ENCODE data around the gene GAS6.
"Not testable (repeated sequence)": the region's sequence is repeated elsewhere in the genome, so short reads cannot be mapped to it uniquely, and the experiment has no call there.

GAS6 gene

DNA sequence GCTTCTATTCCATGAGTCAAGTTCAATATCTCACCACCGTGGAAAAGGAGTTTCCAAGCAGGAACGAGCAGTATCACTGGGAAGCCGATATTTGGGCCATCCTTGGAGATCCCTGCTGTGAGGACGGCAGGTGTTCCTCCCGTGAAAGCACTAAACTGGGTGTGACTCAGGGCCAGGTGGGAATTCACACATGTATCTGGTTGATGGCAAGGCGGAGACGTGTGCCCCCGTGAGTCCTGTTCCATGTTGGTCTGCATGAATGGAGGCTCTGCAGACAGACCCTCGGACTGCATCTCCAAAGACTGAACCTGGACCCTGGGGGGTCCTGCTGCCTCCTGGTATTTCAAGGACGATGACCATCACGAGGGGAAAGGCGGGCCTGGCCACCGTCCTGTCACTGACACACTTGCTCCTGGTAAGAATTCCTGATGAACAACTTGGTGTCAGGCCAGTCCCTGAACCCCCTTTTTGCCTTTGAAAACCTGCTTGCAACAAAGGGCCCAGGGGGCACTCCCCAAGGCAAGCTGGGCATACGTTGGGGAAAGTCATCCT lies 22.8 kb upstream of the GAS6 start:
- no peak for DNase-seq

DNA sequence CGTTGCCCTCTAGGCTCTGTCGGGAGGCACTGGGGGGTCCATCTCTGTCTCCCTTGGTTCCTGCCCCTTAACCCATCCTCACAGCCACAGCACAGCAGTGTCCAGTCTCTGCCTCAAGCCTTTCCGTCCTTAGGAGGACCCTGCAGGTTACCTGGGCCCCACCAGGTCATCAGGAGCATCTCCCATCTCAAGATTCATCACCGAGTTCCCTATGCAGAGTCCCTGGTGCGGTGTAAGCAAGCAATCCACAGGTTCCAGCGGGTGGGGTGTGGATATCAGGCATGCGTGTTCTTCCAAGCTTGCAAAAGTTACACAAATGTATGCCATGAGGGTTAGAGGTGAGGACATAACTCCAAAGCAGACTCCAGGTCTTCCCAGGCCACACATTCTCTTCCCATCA lies 20.9 kb upstream of the GAS6 start:
- DNase-seq = no peak

DNA sequence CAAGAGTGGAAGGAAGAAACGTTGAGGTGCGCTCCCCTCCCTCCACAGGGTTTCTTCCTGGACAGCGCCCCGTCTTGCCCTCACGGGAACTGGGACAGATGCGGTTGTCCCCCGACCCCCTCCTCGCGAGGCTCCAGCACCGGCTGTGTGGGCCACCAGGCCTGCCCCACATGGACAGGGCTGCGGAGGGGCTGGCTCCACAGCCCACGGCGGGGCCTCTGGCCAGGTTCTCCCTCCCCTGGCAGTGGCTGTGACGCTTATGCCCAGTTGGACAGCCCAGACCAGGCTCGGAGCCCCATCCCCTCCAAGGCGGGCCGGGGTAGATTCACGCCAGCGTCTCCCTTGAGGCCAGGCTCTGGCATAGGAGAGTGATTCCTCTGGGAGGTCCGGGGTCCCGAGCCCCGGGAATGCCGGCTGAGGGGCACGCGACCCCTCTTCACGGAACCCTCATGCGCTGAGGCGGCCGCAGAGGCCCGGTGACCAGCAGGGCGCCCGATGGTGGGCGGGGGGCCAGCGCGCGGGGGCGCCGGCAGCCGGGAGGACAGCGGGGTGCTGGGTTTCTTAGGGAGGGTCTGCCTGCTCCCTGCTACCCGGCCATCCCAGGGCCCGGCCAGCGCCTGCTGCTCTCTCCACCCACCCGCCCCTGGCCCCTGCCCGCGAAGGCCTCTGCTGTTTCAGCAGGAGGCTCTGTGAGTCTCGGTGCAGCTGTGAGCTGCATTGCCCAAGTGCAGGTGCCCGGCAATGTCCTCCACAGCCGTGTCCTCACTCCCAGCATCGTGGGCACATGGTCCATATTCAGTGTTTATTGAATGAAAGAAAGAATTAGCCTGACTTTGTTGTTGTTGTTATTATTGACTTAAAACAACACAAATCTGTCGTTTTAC lies 20.3 kb upstream of the GAS6 start:
- no peak for DNase-seq

DNA sequence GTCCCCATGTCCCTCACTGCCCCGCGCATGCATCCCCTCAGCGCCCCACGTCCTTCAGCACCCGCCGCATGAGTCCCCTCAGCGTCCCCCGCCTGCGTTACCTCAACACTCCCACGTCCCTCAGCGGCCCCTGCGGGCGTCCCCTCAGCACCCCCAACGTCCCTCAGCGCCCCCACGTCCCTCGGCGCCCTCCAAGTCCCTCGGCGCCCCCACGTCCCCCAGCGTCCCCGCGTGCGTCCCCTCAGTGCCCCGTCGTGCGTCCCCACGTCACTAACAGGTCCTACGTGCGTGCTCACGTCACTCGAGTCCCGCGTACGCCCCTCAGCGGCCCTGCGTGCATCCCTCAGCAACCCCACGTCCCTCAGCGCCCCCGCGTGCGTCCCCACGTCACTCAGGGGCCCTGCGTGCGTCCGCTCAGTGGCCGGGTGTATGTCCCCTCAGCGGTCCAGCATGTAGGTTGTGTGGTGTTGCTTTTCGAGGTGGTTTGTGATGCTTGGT lies 19.5 kb upstream of the GAS6 start:
- DNase-seq = no peak

DNA sequence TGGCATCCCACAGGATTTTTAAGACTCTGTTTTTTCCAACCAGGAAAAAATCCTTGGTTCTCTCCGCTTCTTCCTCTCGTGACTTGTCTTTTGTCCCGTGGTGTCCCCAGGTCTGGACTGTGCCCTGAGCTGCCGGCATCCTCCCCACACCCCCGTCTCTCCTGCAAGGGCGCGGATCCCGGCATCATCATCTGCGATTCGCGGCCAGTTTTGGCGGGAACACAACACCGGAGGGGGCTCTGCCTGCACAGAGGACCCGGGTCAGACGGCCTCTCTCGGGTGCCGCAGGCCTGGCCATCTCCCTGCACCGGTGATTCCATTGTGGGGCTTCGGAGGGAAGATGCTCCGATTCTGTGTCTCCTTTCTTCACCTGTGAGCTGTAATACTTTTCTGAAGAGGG lies 18.8 kb upstream of the GAS6 start:
- DNase-seq = no peak

DNA sequence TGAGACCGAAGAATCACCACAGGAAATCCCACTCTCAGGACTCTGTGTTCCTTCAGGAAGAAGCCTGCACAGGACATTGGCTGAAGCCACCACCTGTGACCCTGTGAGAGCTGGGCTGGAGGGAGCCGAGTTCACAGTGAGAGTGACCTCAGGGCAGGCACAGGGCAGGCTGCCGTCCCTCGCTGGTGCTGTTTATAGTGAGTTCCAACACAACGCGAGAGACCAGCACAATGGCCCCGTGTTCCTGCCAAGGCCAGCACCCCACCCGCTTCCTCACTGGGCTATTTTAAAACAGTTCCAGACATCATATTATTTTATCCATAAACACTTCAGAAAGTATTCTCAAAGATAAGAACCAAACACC lies 18.4 kb upstream of the GAS6 start:
- no peak for DNase-seq

DNA sequence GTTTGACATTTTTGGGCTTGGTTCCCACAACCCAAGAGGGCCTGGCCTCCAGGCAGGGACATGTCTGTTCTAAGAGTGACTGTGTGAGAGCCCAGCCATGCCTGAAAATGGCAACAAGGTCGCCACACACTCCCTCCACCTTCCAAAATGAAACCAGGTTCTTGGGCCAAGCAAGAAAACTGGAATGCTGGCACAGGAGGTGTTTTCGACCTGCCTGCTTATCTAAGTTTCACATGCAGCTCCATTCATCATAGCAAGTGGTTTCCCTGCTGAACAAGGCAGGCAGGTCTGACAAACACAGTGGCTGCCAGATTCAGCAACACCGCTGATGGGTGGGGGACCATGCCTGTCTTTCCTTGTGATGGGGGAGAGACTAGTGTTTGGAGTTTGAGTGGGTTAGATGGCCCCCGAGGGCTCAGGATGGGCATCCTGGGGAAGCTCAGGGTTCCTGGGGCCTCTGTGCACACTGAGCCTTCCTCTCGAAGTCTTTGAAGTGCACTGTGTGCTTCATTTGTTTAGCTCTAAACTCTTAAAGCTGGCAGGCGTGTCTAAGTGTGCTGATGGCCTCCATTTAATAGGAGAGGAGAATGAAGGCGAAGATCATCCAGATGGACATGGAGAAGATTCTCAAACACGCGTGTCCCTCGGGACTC lies 17.9 kb upstream of the GAS6 start:
- DNase-seq = no peak

DNA sequence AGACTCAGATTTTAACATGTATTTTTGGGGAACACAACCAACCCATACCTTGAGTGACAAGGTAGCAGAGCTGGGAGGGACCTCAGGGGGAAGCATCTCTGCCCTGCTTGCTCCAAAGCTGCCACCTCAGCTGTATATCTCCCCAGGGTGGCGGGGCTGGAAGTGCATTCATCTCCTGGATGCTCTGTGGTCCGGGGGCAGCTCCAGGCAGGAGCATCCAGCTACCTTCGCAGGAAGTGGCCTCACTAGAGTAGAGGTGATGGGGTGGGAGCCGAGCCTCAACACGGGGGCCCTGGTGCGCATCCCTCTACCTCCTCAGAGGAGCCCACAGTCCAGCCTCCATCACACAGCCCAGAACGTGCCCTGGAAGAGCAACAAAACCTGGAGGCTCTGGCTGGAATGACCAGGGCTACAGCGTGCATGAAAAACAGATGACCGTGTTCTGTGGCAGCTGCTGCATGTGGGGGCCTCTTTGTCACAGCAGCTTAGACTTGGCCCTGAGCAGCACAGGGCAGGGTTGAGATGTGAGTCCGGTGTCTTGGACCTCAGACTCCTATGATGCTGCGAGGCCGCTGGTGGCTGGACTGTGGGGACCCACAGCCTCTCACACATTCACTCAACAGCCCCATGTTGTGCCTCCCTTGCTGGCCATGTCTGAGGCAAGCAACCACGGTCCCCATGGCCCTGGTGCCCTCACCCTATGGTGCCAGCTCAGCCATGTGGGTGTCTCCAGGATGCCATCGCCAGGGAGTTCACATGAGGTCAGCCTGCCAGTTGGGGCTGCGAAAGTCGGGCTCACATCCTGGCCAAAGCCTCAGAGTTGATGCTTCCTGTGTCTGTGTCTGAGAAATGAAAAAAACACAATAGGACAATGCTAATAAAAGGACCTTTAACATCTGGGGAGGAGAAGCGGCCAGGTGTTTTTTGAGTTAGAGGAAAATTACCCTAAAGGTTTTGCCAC lies 17.1 kb upstream of the GAS6 start:
- DNase-seq = no peak

DNA sequence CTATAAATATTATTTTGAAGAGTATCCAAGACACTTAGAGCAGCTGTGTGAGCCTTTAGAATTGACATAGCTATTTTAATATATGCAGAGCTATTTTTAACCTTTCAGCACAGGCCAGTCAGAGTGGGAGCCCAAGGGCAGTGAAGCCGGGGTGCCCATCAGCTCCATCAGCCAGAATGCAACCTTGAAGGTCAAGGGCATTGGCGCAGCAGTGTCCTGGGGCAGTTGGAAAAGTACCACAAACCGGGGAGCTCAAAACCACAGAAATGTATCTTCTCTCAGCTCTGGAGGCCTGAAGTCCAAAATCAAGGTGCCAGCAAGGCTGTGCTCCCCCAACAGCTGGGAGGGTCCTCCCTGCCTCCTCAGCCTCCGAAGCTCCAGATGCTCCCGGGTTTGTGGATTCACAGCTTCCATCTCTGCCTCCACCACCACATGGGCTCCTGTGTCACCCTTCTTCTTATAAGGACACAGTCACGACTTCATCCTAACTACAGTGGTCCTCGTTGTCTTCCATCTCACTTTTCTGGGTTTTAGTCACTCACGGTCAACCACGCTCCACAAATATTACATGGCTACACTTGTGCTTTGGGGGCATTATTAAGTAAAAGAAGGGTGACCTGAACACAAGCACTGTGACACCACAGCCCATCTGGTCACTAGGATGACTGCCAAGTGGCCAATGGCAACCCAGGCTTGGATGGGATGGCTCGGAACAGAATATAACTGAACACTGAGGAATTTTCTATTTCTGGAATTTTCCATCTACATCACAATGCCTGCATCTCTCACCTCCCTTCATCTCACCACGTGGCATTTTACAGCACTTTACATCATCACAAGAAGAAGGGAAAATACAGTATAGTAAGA lies 15.9 kb upstream of the GAS6 start:
- no peak for DNase-seq

DNA sequence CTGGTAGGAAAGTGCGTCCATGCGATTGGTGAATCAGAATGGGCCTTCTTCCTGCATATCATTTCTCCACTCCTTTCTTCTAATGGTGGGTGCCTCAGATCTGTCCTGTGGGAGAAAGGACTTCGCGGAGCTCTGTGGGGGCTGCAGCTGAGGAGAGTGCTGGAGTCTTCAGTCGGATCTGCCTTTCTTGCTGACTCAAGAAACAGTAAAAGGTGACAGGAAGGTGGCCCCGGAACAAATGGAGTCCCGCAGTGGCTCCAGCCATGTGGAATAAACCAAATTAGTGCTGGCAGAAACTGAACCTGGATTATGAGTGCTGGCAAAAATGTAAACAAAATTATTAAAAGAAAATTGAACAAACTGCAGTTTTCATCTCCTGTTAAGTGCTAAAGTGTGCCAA lies 15.1 kb upstream of the GAS6 start:
- no peak for DNase-seq

DNA sequence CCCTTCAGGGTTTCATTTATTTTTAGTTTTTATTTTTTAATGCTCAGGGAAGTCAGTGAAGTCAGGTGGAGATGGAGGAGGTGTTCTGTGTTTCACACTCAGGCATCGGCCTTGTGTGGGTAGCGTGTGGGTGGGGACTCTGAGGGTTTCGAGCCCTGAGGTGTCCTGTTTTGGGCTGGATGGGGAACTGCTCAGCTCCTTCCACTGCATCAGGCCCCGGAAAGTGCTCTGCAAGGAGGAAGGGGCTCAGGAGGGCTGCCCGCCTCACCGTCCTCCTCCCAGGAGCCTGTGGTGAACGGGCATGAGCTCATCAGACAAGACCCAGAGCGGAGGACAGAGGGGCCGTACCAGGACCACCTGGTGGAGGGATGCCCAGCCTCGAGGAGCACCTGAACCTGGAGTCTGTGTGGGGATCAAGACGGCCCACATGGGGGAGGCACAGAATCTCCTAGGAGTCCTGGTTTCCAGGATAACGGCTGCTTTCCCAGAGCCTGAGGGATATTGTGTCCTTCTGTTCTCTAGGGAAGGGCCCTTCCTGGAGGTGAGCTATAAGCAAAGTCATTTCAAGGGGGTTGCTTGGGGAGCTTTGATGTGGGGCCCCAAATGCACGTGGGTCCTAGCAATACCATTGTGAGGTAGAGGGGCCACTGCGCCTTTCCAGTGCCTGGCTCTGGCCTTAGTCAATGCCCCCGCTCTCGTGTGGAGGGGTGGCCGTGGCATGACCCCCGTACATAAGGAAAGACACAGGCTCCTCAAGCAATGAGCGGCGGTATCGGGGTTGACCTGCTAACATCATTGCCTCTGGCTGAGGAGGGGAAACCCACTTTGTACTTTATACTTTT lies 13.5 kb upstream of the GAS6 start:
- DNase-seq = no peak

DNA sequence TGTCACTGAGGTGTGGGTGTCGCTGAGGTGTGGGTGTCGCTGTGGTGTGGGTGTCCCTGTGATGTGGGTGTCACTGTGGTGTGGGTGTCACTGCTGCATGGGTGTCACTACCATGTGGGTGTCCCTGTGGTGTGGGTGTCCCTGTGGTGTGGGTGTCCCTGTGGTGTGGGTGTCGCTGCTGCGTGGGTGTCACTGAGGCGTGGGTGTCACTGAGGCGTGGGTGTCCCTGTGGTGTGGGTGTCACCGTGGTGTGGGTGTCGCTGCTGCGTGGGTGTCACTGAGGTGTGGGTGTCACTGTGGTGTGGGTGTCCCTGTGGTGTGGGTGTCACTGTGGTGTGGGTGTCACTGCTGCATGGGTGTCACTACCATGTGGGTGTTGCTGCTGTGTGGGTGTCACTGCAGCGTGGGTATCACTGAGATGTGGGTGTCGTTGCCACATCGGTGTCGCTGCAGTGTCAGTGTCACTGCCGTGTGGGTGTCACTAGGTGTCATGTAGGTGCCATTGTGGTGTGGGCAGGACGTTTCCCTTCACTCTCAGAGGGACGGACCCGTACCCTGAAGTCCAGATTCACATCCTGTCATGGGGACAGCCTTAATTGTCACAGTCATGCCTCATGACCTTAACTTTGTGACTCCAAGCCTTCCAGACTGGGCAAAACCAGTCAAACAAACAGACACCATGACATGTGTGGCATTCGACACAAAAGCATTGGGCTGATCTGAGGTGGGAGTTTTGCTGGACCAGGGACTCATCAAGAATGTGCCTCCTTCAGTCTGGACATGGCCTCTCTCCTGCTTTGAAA lies 12.7 kb upstream of the GAS6 start:
- no peak for DNase-seq

DNA sequence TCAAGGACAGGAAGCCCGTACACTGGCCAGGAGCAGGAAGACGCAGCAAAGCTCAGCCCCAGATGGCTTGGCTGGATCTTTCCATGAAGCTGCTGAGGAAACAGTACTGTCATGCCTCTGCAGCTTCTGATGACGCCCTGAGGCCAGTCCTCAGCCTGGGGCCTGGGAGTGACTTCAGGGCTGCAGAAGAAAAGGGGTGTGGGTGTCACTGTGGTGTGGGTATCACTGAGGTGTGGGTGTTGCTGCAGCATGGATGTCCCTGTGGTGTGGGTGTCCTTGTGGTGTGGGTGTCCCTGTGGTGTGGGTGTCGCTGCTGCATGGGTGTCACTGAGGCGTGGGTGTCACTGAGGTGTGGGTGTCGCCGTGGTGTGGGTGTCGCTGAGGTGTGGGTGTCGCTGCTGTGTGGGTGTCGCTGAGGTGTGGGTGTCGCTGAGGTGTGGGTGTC lies 12.0 kb upstream of the GAS6 start:
- no peak for DNase-seq

DNA sequence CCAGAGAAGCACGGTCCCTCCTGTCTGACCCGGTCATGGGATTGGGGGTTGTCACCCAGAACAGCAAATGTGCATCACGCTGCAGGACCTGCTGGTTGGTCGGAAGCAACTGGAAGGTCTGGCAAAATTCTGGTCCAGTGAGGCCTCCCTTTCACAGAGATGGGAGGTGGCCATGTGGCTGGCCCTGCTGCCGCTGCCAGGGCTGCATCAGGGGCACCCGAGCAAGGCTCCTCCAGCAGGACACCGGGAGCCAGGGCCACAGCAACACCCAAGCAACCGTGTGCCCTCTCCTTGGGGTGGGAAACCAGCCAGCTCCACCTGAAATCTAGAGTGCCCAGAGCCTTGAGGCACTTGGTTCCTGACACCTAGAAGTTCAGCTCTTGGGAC lies 11.5 kb upstream of the GAS6 start:
- no peak for DNase-seq

DNA sequence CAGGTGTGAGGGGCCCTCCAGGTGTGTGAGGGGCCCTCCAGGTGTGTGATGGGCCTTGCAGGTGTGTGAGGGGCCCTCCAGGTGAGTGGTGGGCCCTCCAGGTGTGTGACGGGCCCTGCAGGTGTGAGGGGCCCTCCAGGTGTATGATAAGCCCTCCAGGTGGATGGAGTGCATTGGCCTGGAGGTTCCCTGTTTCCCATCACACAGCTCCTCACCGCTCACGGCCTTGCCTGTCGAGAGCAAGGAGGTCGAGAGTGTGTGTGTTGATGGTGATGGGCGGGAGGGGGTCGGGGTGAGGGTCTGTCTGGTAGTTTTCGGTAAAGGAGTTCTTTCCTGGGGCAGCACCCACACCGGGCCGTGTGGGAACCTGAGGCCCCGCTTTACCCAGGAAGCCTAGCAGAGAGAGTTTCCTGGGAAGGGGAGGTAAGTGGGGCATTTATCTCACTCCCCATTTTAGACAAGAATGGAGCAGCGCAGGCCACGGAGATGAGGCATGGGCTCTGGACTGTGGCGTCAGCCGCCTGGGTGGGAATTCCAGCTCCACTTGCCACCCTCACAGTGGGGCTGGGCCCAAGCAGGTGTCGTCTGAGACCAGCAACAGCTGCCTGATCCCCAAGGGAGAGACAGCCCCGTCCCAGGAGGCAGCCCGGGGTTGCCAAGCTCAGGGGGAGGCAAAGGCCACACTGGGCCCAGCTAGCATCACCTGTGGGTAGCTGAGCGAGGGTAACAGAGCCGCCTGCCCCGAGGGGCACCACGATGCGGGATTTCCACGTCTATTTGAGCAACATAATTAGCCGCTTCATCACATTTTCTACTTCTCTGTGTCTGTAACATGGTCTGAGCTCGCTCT lies 10.9 kb upstream of the GAS6 start:
- DNase-seq = no peak

DNA sequence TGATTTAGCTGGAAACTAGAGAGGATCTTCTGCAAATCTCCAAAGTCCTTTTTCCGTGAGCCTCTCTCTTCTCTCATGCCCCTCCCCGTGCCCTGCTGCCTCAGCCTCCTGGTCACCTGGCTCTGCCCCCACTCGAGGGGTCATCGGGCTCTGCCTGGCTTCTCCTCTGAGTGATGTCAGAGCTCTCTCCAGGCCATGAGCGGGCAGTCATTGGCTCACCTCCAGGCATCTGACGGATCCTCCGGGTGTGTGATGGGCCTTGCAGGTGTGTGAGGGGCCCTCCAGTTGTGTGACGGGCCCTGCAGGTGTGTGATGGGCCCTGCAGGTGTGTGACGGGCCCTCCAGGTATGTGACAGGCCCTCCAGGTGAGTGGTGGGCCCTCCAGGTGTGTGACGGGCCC lies 10.3 kb upstream of the GAS6 start:
- DNase-seq = no peak

DNA sequence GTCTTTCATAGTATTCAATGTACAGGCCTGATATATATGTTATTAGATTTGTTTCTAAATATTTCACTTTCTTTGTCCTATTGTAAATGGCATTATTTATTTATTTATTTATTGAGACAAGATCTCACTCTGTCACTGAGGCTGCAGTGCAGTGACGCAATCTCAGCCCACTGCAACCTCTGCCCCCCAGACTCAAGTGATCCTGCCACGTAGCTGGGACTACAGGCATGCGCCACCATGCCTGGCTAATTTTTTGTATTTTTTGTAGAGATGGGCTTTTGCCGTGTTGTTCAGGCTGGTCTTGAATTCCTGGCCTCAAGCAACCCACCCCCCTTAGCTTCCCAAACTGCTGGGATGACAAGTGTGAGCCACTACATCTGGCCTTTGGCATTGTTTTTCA lies 5.4 kb upstream of the GAS6 start:
- no peak for DNase-seq

DNA sequence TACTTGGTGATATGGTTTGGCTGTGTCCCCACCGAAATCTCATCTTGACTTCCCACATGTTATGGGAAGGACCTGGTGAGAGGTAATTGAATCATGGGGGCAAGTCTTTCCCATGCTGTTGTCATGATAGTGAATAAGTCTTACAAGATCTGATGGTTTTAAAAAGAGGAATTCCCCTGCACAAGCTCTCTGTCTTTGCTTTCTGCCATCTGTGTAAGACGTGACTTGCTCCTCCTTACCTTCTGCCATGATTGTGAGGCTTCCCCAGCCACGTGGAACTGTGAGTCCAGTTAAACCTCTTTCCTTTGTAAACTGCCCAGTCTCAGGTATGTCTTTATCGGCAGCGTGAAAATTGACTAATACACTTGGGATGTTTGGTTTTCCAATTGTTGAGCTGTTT lies 4.0 kb upstream of the GAS6 start:
- not testable (repeated sequence) for DNase-seq

DNA sequence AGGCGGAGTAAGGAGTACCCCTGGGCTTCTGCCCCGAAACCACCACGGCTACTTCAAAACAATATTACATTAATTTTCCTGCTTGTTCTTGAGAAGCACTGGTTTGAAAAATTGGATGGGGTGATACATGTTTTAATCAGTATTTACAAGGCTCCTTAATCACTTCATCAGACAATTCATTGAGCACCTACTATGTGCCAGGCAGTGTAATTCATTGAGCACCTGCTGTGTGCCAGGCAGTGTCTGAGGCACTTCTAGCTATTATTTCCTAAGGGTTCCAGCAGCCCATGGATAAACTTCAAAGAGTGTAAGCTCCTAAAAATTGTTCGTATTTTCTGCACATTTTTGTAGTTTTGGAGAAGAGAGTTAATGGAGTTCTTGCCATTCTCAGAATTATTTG lies 1.6 kb upstream of the GAS6 start:
- no peak for DNase-seq
